CD14-positive monocyte (primary cell): ENCODE results near the gene DIS3L2. TPM values are rescaled to one million over a fixed set of nuclear protein-coding genes. Genes with fewer than 3 reads are reported as not detected.

Experiments used
- DNase-seq, 3 donors: peaks; one replicate each; pipeline ENCODE4 v3.0.0-alpha.2; 2011 to 2022
- H2AFZ ChIP-seq: 2 replicates; pipeline ENCODE4 v1.6.0; 2012; ENCODE audit warnings: mild to moderate bottlenecking, low read depth, low read length, inconsistent platforms; ENCODE audit not compliant: insufficient read depth, poor library complexity, severe bottlenecking
- H3K27ac ChIP-seq, 2 donors: 1 replicate in 1 of 2; 2 replicates in 1 of 2; pipeline ENCODE4 v1.5.1; 2012 to 2013; ENCODE audit warnings: low read length in 2 of 2, control low read depth in 1 of 2, inconsistent platforms in 1 of 2, low read depth in 1 of 2, mild to moderate bottlenecking in 1 of 2
- H3K27me3 ChIP-seq, 2 donors: one replicate each; pipeline versions ENCODE4 v1.6.0 to v1.6.1; 2011 to 2013; ENCODE audit warnings: low read length in 2 of 2; ENCODE audit not compliant: control insufficient read depth in 2 of 2, insufficient read depth in 2 of 2
- H3K36me3 ChIP-seq, 2 donors: replicated peaks in 1 of 2; 1 replicate in 1 of 2; 2 replicates in 1 of 2; pipeline versions ENCODE4 v1.5.1 to v1.6.1; 2012 to 2013; ENCODE audit warnings: low read length in 2 of 2, control low read depth in 1 of 2, inconsistent platforms in 1 of 2, mild to moderate bottlenecking in 1 of 2; ENCODE audit not compliant: insufficient read depth in 2 of 2, control insufficient read depth in 1 of 2
- H3K4me1 ChIP-seq, 2 donors: 1 replicate in 1 of 2; 2 replicates in 1 of 2; pipeline versions ENCODE4 v1.5.1 to v1.6.1; 2012 to 2013; ENCODE audit warnings: low read length in 2 of 2, control low read depth in 1 of 2, inconsistent platforms in 1 of 2, mild to moderate bottlenecking in 1 of 2, moderate library complexity in 1 of 2; ENCODE audit not compliant: insufficient read depth in 2 of 2, control insufficient read depth in 1 of 2
- H3K4me2 ChIP-seq: replicated peaks from 2 replicates; pipeline ENCODE3; 2012; ENCODE audit warnings: low read length, moderate library complexity, mild to moderate bottlenecking; ENCODE audit not compliant: poor library complexity, severe bottlenecking; ENCODE audit errors: extremely low read depth
- H3K4me3 ChIP-seq, 3 experiments: fragments of 200-600 bp in 1 of 3; sonication (generic) in 1 of 3; replicated peaks in 1 of 3; 1 replicate in 2 of 3; 2 replicates in 1 of 3; pipeline ENCODE4 v1.5.1; 2011 to 2013; ENCODE audit warnings: low read length in 3 of 3, mild to moderate bottlenecking in 3 of 3, control low read depth in 2 of 3, low read depth in 2 of 3, inconsistent platforms in 1 of 3, moderate library complexity in 1 of 3
- H3K79me2 ChIP-seq: 2 replicates; pipeline ENCODE4 v1.6.0; 2012; ENCODE audit warnings: mild to moderate bottlenecking, control low read depth, inconsistent platforms, low read length, moderate library complexity; ENCODE audit not compliant: insufficient read depth
- H3K9ac ChIP-seq: 2 replicates; pipeline ENCODE4 v1.6.0; 2017; ENCODE audit warnings: low read length, mild to moderate bottlenecking; ENCODE audit not compliant: insufficient read depth, poor library complexity, severe bottlenecking
- H3K9me3 ChIP-seq, 2 donors: replicated peaks in 1 of 2; 1 replicate in 1 of 2; 2 replicates in 1 of 2; pipeline versions ENCODE4 v1.5.1 to v1.6.1; 2012 to 2013; ENCODE audit warnings: low read length in 2 of 2, control low read depth in 1 of 2; ENCODE audit not compliant: control insufficient read depth in 1 of 2, insufficient read depth in 1 of 2
- H4K20me1 ChIP-seq: 2 replicates; pipeline ENCODE4 v1.6.0; 2012; ENCODE audit warnings: mild to moderate bottlenecking, low read length, control low read depth, moderate library complexity; ENCODE audit not compliant: insufficient read depth
- H3K27ac Mint-ChIP-seq, 7 donors: one replicate each; pipeline ENCODE4 v1.8.0; 2020; ENCODE audit warnings: mild to moderate bottlenecking in 7 of 7, mixed read lengths in 7 of 7, moderate library complexity in 6 of 7, inconsistent platforms in 2 of 7
- H3K27me3 Mint-ChIP-seq, 3 donors: one replicate each; pipeline ENCODE4 v1.8.0; 2021 to 2022; ENCODE audit warnings: low read depth in 3 of 3, mild to moderate bottlenecking in 3 of 3, mixed read lengths in 3 of 3, moderate library complexity in 3 of 3, inconsistent platforms in 1 of 3
- H3K36me3 Mint-ChIP-seq, 2 donors: one replicate each; pipeline ENCODE4 v1.8.0; 2020; ENCODE audit warnings: mixed read lengths in 2 of 2, inconsistent platforms in 1 of 2, mild to moderate bottlenecking in 1 of 2
- H3K4me1 Mint-ChIP-seq: one replicate; pipeline ENCODE4 v1.8.0; 2020; ENCODE audit warnings: mild to moderate bottlenecking, mixed read lengths
- H3K4me3 Mint-ChIP-seq, 2 donors: one replicate each; pipeline ENCODE4 v1.8.0; 2020; ENCODE audit warnings: mild to moderate bottlenecking in 2 of 2, mixed read lengths in 2 of 2, moderate library complexity in 1 of 2
- H3K9me3 Mint-ChIP-seq, 7 donors: one replicate each; pipeline ENCODE4 v1.8.0; 2020 to 2022; ENCODE audit warnings: mixed read lengths in 7 of 7, mild to moderate bottlenecking in 6 of 7, moderate library complexity in 6 of 7, inconsistent platforms in 2 of 7
- CTCF ChIP-seq: fragments of 200-600 bp; IDR thresholded peaks from one replicate; pipeline ENCODE4 v1.8.0; 2022; ENCODE audit warnings: antibody characterized with exemption, mild to moderate bottlenecking
- WGBS: methylation state at CpG from one replicate; pipeline ENCODE4 v1.1.5; 2013; ENCODE audit warnings: missing lambda C conversion rate; ENCODE audit not compliant: insufficient coverage; 5-methylcytosine and 5-hydroxymethylcytosine counted together
- intact Hi-C, 2 donors: fragments of 100-400 bp; cut with micrococcal nuclease; formaldehyde crosslinking; loops; one replicate each; pipeline versions ENCODE4 v1.15.0 to v1.15.1; 2023
- polyA plus RNA-seq, 3 donors: library from polyadenylated mRNA; depleted of rRNA in 1 of 3; unstranded in 2 of 3; stranded (reverse) in 1 of 3; fragments of 300-500 nt in 2 of 3; fragments of >200 nt in 1 of 3; fragmentation: Illumina TruSeq in 2 of 3; gene quantifications; 1 replicate in 2 of 3; 2 replicates in 1 of 3; pipeline ENCODE4 v1.2.3, GENCODE V29; 2012 to 2021

DIS3L2 gene
- polyA plus RNA-seq, 3 donors, result 6.0 to 21.7 (median 6.4) TPM

- Histone ChIP-seq H3K9me3 (no peaks in the 10 kb centered on the region), H3K79me2 (no peaks in the 10 kb centered on the region), H3K4me1 (peaks cover 16 to 21% of the 10 kb centered on the region in 2 donors), H2AFZ (no peak overlapping the region), H3K27me3 (no peaks in the 10 kb centered on the region), H3K36me3 (peaks cover 0 to 7% of the 10 kb centered on the region in 2 donors), H3K9ac (no peak overlapping the region), H3K4me3 (no peak overlapping the region), H3K4me2 (no peak overlapping the region), H4K20me1 (no peaks in the 10 kb centered on the region), H3K27ac (no peak overlapping the region)
- Mint-ChIP-seq H3K27me3 (peaks cover 1 to 2% (median 2%) of the 10 kb centered on the region in 3 donors), H3K4me1 (peaks cover 17% of the 10 kb centered on the region), H3K9me3 (peaks cover 0 to 3% (median 0%) of the 10 kb centered on the region in 7 donors), H3K4me3 (no peak overlapping the region), H3K36me3 (peaks cover 0 to 16% of the 10 kb centered on the region in 2 donors), H3K27ac (no peak overlapping the region)
- DNase-seq, result no peak
- intact Hi-C loops, result loop anchor here in 1 of 2 donors (5.0 kb wide), 1 partner anchor 37 kb away; no protein-coding TSS in a partner anchor
- WGBS, result 100% methylated on average over 5 of the region's 8 CpGs
- TF ChIP-seq CTCF, result no peak
Observed at GRCh38 chr2:232290668-232291067, 329.2 kb downstream of the DIS3L2 start.

- Histone ChIP-seq H2AFZ (no peak overlapping the region), H3K4me2 (no peak overlapping the region), H4K20me1 (no peaks in the 10 kb centered on the region), H3K36me3 (peaks cover 0 to 7% of the 10 kb centered on the region in 2 donors), H3K27ac (no peak overlapping the region), H3K9me3 (no peaks in the 10 kb centered on the region), H3K4me1 (peaks cover 16 to 21% of the 10 kb centered on the region in 2 donors), H3K4me3 (no peak overlapping the region), H3K27me3 (no peaks in the 10 kb centered on the region), H3K79me2 (no peaks in the 10 kb centered on the region), H3K9ac (no peak overlapping the region)
- Mint-ChIP-seq H3K36me3 (peaks cover 0 to 16% of the 10 kb centered on the region in 2 donors), H3K4me1 (peaks cover 17% of the 10 kb centered on the region), H3K27ac (no peak overlapping the region), H3K27me3 (peaks cover 1 to 2% (median 2%) of the 10 kb centered on the region in 3 donors), H3K9me3 (peaks cover 0 to 3% (median 0%) of the 10 kb centered on the region in 7 donors), H3K4me3 (no peak overlapping the region)
- intact Hi-C loops, result loop anchor here in 1 of 2 donors (5.0 kb wide), 1 partner anchor 36 kb away; no protein-coding TSS in a partner anchor
- no peak for DNase-seq
- TF ChIP-seq CTCF, result no peak
- WGBS, result 83% methylated on average over 1 of the region's 2 CpGs
Observed at GRCh38 chr2:232291343-232291742, 329.8 kb downstream of the DIS3L2 start.
